IMR-90 (cell line): ENCODE results near the gene REN. TPM values are rescaled to one million over a fixed set of nuclear protein-coding genes. Genes with fewer than 3 reads are reported as not detected.

Source experiments
- ATAC-seq: fragments of 200-7000 bp; cut with Tn5 transposase; 2 replicates; pipeline ENCODE4 v1.9.1; 2020; ENCODE audit warnings: low read depth, mild to moderate bottlenecking, moderate library complexity
- BruUV-seq: library from RNA; stranded (reverse); fragments of 400-500 nt; replicated peaks from 2 replicates; lab custom pipeline; 2021; lab: Mats Ljungman, UMichigan
- CTCF ChIA-PET: fragments of 300-600 bp; formaldehyde crosslinking; extraction: SDS; loops from one replicate; lab custom pipeline; 2021; ENCODE audit warnings: antibody characterized with exemption; lab: Yijun Ruan, JAX
- POLR2A ChIA-PET: fragments of 300-600 bp; sonication (Branson Sonifier 250); formaldehyde crosslinking; loops from one replicate; lab custom pipeline; 2022; ENCODE audit warnings: antibody characterized with exemption; ENCODE audit not compliant: unreplicated experiment; lab: Charles Lee
- DNase-seq: peaks from one replicate; pipeline ENCODE4 v3.0.0; 2013
- H2AFZ ChIP-seq: replicated peaks from 2 replicates; pipeline ENCODE3; 2013; ENCODE audit warnings: low read length, mild to moderate bottlenecking; ENCODE audit not compliant: poor library complexity
- H2AK5ac ChIP-seq: 2 replicates; pipeline ENCODE4 v1.6.1; 2013; ENCODE audit warnings: low read depth, low read length, inconsistent platforms
- H2AK9ac ChIP-seq: replicated peaks from 2 replicates; pipeline ENCODE3; 2013; ENCODE audit warnings: mild to moderate bottlenecking, low read depth, low read length, moderate library complexity; ENCODE audit not compliant: poor library complexity
- H2BK120ac ChIP-seq: 2 replicates; pipeline ENCODE4 v1.6.1; 2013; ENCODE audit warnings: low read depth, low read length, inconsistent platforms
- H2BK15ac ChIP-seq: 3 replicates; pipeline ENCODE4 v1.6.1; 2013; ENCODE audit warnings: low read depth, low read length, inconsistent platforms
- H2BK20ac ChIP-seq: 2 replicates; pipeline ENCODE4 v1.6.1; 2013; ENCODE audit warnings: low read depth, mild to moderate bottlenecking, inconsistent platforms, low read length, moderate library complexity
- H2BK5ac ChIP-seq: 2 replicates; pipeline ENCODE4 v1.6.1; 2013; ENCODE audit warnings: mild to moderate bottlenecking, low read depth, low read length, inconsistent platforms; ENCODE audit not compliant: poor library complexity, severe bottlenecking
- H3K14ac ChIP-seq: replicated peaks from 2 replicates; pipeline ENCODE4 v1.6.1; 2013; ENCODE audit warnings: low read depth, low read length, inconsistent platforms
- H3K18ac ChIP-seq: 2 replicates; pipeline ENCODE4 v1.6.1; 2013; ENCODE audit warnings: low read depth, low read length, control low read depth
- H3K23ac ChIP-seq: 2 replicates; pipeline ENCODE4 v1.6.1; 2013; ENCODE audit warnings: low read depth, low read length, inconsistent platforms
- H3K27ac ChIP-seq: 2 replicates; pipeline ENCODE4 v1.5.1; 2013; ENCODE audit warnings: mild to moderate bottlenecking, control low read depth, low read length; ENCODE audit not compliant: insufficient read depth
- H3K27me3 ChIP-seq: 2 replicates; pipeline ENCODE4 v1.6.1; 2013; ENCODE audit warnings: low read length; ENCODE audit not compliant: control insufficient read depth, insufficient read depth
- H3K36me3 ChIP-seq: 2 replicates; pipeline ENCODE4 v1.6.1; 2013; ENCODE audit warnings: low read length, mixed read lengths; ENCODE audit not compliant: control insufficient read depth, insufficient read depth
- H3K4ac ChIP-seq: 2 replicates; pipeline ENCODE4 v1.6.1; 2013; ENCODE audit warnings: low read depth, low read length, inconsistent platforms
- H3K4me1 ChIP-seq: 2 replicates; pipeline ENCODE4 v1.6.1; 2013; ENCODE audit warnings: low read length, mixed read lengths; ENCODE audit not compliant: control insufficient read depth, insufficient read depth
- H3K4me2 ChIP-seq: 2 replicates; pipeline ENCODE4 v1.6.1; 2013; ENCODE audit warnings: low read depth, mild to moderate bottlenecking, control low read depth, low read length, moderate library complexity
- H3K4me3 ChIP-seq: 2 replicates; pipeline ENCODE4 v1.5.1; 2013; ENCODE audit warnings: low read depth, mild to moderate bottlenecking, control low read depth, low read length, moderate library complexity; ENCODE audit not compliant: insufficient read depth
- H3K56ac ChIP-seq: 2 replicates; pipeline ENCODE4 v1.6.1; 2013; ENCODE audit warnings: low read length, inconsistent platforms; ENCODE audit not compliant: insufficient read depth; ENCODE audit errors: extremely low read depth
- H3K79me1 ChIP-seq, 2 experiments: 2 replicates each; pipeline ENCODE4 v1.6.1; 2013; ENCODE audit warnings: low read length in 2 of 2, inconsistent platforms in 1 of 2, low read depth in 1 of 2
- H3K9ac ChIP-seq: 2 replicates; pipeline ENCODE4 v1.6.1; 2013; ENCODE audit warnings: low read depth, low read length, control low read depth
- H3K9me1 ChIP-seq: 2 replicates; pipeline ENCODE4 v1.6.1; 2013; ENCODE audit warnings: low read length, inconsistent platforms; ENCODE audit not compliant: insufficient read depth
- H3K9me3 ChIP-seq: 2 replicates; pipeline ENCODE4 v1.6.1; 2013; ENCODE audit warnings: low read length; ENCODE audit not compliant: control insufficient read depth, insufficient read depth
- H4K20me1 ChIP-seq: 2 replicates; pipeline ENCODE4 v1.6.1; 2013; ENCODE audit warnings: low read length, inconsistent platforms; ENCODE audit not compliant: insufficient read depth
- H4K5ac ChIP-seq: 2 replicates; pipeline ENCODE4 v1.6.1; 2013; ENCODE audit warnings: mild to moderate bottlenecking, low read depth, low read length, control low read depth
- H4K8ac ChIP-seq, 2 experiments: 2 replicates each; pipeline ENCODE4 v1.6.1; 2013; ENCODE audit warnings: low read depth in 2 of 2, low read length in 2 of 2, control low read depth in 1 of 2, inconsistent platforms in 1 of 2
- H4K91ac ChIP-seq: 2 replicates; pipeline ENCODE4 v1.6.1; 2013; ENCODE audit warnings: low read depth, low read length, inconsistent platforms; ENCODE audit not compliant: insufficient read depth
- BHLHE40 ChIP-seq: fragments of 150-350 bp; IDR thresholded peaks from 2 replicates; pipeline ENCODE4 v1.6.1; 2016; ENCODE audit warnings: mild to moderate bottlenecking, low read depth, low read length
- CEBPB ChIP-seq: IDR thresholded peaks from 2 replicates; pipeline ENCODE4 v1.6.1; 2012; ENCODE audit warnings: low read depth, low read length, improper control_type of control experiment
- CHD1 ChIP-seq: IDR thresholded peaks from 2 replicates; pipeline ENCODE4 v1.6.1; 2012; ENCODE audit warnings: low read depth, low read length, improper control_type of control experiment
- CTCF ChIP-seq: conservative IDR thresholded peaks from 2 replicates; pipeline ENCODE4 v1.5.1; 2012; ENCODE audit warnings: mild to moderate bottlenecking, low read depth, low read length, improper control_type of control experiment
- FOS ChIP-seq: fragments of 150-350 bp; IDR thresholded peaks from 2 replicates; pipeline ENCODE4 v1.6.1; 2016; ENCODE audit warnings: low read depth, low read length
- MAFK ChIP-seq: IDR thresholded peaks from 2 replicates; pipeline ENCODE4 v1.6.1; 2012; ENCODE audit warnings: low read depth, low read length, improper control_type of control experiment
- MAZ ChIP-seq: IDR thresholded peaks from 2 replicates; pipeline ENCODE4 v1.6.1; 2012; ENCODE audit warnings: low read depth, mild to moderate bottlenecking, low read length, improper control_type of control experiment, moderate library complexity, borderline replicate concordance
- MXI1 ChIP-seq: IDR thresholded peaks from 2 replicates; pipeline ENCODE4 v1.6.1; 2012; ENCODE audit warnings: low read depth, mild to moderate bottlenecking, low read length, moderate library complexity, borderline replicate concordance
- NFE2L2 ChIP-seq: fragments of 150-350 bp; IDR thresholded peaks from 2 replicates; pipeline ENCODE4 v1.6.1; 2016; ENCODE audit warnings: low read depth, mild to moderate bottlenecking, low read length
- POLR2A ChIP-seq: IDR thresholded peaks from 2 replicates; pipeline ENCODE4 v1.6.1; 2012; ENCODE audit warnings: mild to moderate bottlenecking, low read depth, low read length
- RAD21 ChIP-seq: IDR thresholded peaks from 2 replicates; pipeline ENCODE4 v1.6.1; 2012; ENCODE audit warnings: low read length, improper control_type of control experiment
- RCOR1 ChIP-seq: IDR thresholded peaks from 2 replicates; pipeline ENCODE4 v1.6.1; 2012; ENCODE audit warnings: mild to moderate bottlenecking, low read length, improper control_type of control experiment; ENCODE audit not compliant: insufficient replicate concordance
- RFX5 ChIP-seq: IDR thresholded peaks from 2 replicates; pipeline ENCODE4 v1.8.0; 2012; ENCODE audit warnings: low read depth, mild to moderate bottlenecking, low read length, moderate library complexity
- SMC3 ChIP-seq: fragments of 150-350 bp; IDR thresholded peaks from 2 replicates; pipeline ENCODE4 v1.6.1; 2016; ENCODE audit warnings: low read depth, mild to moderate bottlenecking, antibody characterized with exemption, low read length, moderate library complexity
- USF2 ChIP-seq: fragments of 150-350 bp; IDR thresholded peaks from 2 replicates; pipeline ENCODE4 v1.6.1; 2017; ENCODE audit warnings: mild to moderate bottlenecking, antibody characterized with exemption, low read length, low read depth
- WGBS, 2 experiments: methylation state at CpG; one replicate each; pipeline versions ENCODE4 v1.1.5 to v1.1.7; 2013; ENCODE audit warnings: missing lambda C conversion rate in 2 of 2; ENCODE audit not compliant: insufficient read length in 1 of 2; ENCODE audit errors: extremely low coverage in 2 of 2; 5-methylcytosine and 5-hydroxymethylcytosine counted together
- dilution Hi-C: fragments of 300-500 bp; cut with HindIII; formaldehyde crosslinking; loops from one replicate; pipeline ENCODE4 v1.14.3; 2018; ENCODE audit warnings: low sequenced_read_pairs; ENCODE audit not compliant: unreplicated experiment
- in situ Hi-C: fragments of 300-500 bp; cut with MboI; formaldehyde crosslinking; loops from 3 replicates; pipeline ENCODE4 v1.14.3; 2019; ENCODE audit warnings: low sequenced_read_pairs, inconsistent platforms, mixed read lengths
- intact Hi-C: fragments of 100-400 bp; cut with micrococcal nuclease; formaldehyde crosslinking; loops from 2 replicates; pipeline ENCODE4 v1.10.0; 2022
- polyA plus RNA-seq, 3 experiments: library from polyadenylated mRNA; depleted of rRNA; stranded (reverse); fragments of >200 nt; gene quantifications; 2 replicates each; pipeline ENCODE4 v1.2.3, GENCODE V29; 2012; ENCODE audit warnings: low replicate concordance in 1 of 3
- total RNA-seq: library from RNA; depleted of rRNA; stranded (reverse); fragments of >200 nt; gene quantifications from 2 replicates; pipeline ENCODE4 v1.2.3, GENCODE V29; 2012
- TF ChIP-seq, protein P1 (sequence below): fragments of 150-350 bp; IDR thresholded peaks from 2 replicates; pipeline ENCODE4 v1.6.1; 2016; ENCODE audit warnings: low read depth, mild to moderate bottlenecking, low read length, moderate library complexity, borderline replicate concordance

Gene REN
- total and polyA plus RNA-seq, 2 of the 4 experiments (the other 2 are of a cell fraction), result 0.54 to 1.2 TPM

- Histone ChIP-seq H3K4me3 (no peak overlapping the region), H2AFZ (no peak overlapping the region), H3K18ac (no peak overlapping the region), H3K27me3 (no peaks in the 10 kb centered on the region), H3K36me3 (no peaks in the 10 kb centered on the region), H3K4me1 (peaks cover 8% of the 10 kb centered on the region; the same call in 1 of the 2 replicates), H3K9me1 (peaks cover 3% of the 10 kb centered on the region; the same call in 1 of the 2 replicates), H3K56ac (no peak overlapping the region), H4K20me1 (no peaks in the 10 kb centered on the region; the same call in none of the 2 replicates), H3K9me3 (no peaks in the 10 kb centered on the region), H2AK9ac (no peak overlapping the region), H4K91ac (no peak overlapping the region), H3K14ac (no peak overlapping the region), H3K4me2 (no peak overlapping the region), H2BK5ac (no peak overlapping the region), H3K4ac (no peak overlapping the region), H2BK20ac (no peak overlapping the region), H3K27ac (no peak overlapping the region), H3K9ac (no peak overlapping the region), H3K23ac (no peak overlapping the region), H4K5ac (no peak overlapping the region), H3K79me1 (peaks cover 0 to 8% of the 10 kb centered on the region in 2 experiments; a peak in 2 of 4 replicates), H4K8ac (no peak overlapping the region), H2AK5ac (no peak overlapping the region), H2BK15ac (no peak overlapping the region), H2BK120ac (no peak overlapping the region)
- no peak for TF ChIP-seq RCOR1
- no peak for TF ChIP-seq POLR2A
- TF ChIP-seq RFX5, result no peak
- no peak for TF ChIP-seq FOS
- no peak for TF ChIP-seq MXI1
- TF ChIP-seq MAFK, result no peak
- no peak for TF ChIP-seq MAZ
- TF ChIP-seq USF2, result no peak
- no peak for TF ChIP-seq CHD1
- no peak for TF ChIP-seq BHLHE40
- TF ChIP-seq, protein P1, sequence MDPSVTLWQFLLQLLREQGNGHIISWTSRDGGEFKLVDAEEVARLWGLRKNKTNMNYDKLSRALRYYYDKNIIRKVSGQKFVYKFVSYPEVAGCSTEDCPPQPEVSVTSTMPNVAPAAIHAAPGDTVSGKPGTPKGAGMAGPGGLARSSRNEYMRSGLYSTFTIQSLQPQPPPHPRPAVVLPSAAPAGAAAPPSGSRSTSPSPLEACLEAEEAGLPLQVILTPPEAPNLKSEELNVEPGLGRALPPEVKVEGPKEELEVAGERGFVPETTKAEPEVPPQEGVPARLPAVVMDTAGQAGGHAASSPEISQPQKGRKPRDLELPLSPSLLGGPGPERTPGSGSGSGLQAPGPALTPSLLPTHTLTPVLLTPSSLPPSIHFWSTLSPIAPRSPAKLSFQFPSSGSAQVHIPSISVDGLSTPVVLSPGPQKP, result no peak
- TF ChIP-seq CTCF, result no peak
- no peak for TF ChIP-seq NFE2L2
- TF ChIP-seq SMC3, result no peak
- TF ChIP-seq RAD21, result no peak
- no peak for TF ChIP-seq CEBPB
- in situ Hi-C loops (no loop called here), dilution Hi-C loops (no loop called here), intact Hi-C loops (no loop called here)
- no TSS peak for BruUV-seq
- WGBS, 2 experiments, result no CpG with 5 or more reads among the region's 2 CpGs
- ChIA-PET CTCF (interaction anchor here (0.9 kb wide), 1 partner anchor 237 kb away, joined by 3 read pairs; no protein-coding TSS in a partner anchor), POLR2A (no interaction called here)
- ATAC-seq (no peak), DNase-seq (no peak)
Observed at GRCh38 chr1:204107892-204108291, 58.2 kb downstream of the REN start.
